OCI-LY1 (cell line): Measurements from ENCODE around the gene ZNF200.

ENCODE experiments used
- EZH2 ChIP-seq: fragments of 200-600 bp; sonication (generic), shearing (Covaris generic); IDR thresholded peaks from 2 replicates; pipeline ENCODE4 v1.8.0; 2017; ENCODE audit warnings: borderline replicate concordance, mixed run types, mild to moderate bottlenecking, antibody characterized with exemption, low read length, moderate library complexity, mixed read lengths
- TF ChIP-seq, protein P1 (sequence below): fragments of 200-600 bp; sonication (generic), shearing (Covaris generic); IDR thresholded peaks from 2 replicates; pipeline ENCODE4 v1.5.1; 2017; ENCODE audit warnings: mild to moderate bottlenecking, antibody characterized with exemption, low read length, moderate library complexity, mixed read lengths

GRCh38 chr16:3256146-3256865 is 21.3 kb upstream of the ZNF200 start, which contains the start of gene MEFV:
- TF ChIP-seq, protein P1, sequence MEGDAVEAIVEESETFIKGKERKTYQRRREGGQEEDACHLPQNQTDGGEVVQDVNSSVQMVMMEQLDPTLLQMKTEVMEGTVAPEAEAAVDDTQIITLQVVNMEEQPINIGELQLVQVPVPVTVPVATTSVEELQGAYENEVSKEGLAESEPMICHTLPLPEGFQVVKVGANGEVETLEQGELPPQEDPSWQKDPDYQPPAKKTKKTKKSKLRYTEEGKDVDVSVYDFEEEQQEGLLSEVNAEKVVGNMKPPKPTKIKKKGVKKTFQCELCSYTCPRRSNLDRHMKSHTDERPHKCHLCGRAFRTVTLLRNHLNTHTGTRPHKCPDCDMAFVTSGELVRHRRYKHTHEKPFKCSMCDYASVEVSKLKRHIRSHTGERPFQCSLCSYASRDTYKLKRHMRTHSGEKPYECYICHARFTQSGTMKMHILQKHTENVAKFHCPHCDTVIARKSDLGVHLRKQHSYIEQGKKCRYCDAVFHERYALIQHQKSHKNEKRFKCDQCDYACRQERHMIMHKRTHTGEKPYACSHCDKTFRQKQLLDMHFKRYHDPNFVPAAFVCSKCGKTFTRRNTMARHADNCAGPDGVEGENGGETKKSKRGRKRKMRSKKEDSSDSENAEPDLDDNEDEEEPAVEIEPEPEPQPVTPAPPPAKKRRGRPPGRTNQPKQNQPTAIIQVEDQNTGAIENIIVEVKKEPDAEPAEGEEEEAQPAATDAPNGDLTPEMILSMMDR, result no peak
- no peak for TF ChIP-seq EZH2
